ENCODE results near the gene CLPSL2. TPM values are rescaled to one million over a fixed set of nuclear protein-coding genes. Genes with fewer than 3 reads are reported as not detected.

The CLPSL2 gene
- total RNA-seq, 1 donor from 2014 or later = not detected

Other genes starting within 250 kb of the CLPSL2 start
- gene FKBP5, start 87.7 kb upstream of the CLPSL2 start, total RNA-seq = 3.1 TPM
- 0.47 TPM for gene ARMC12, start 39.6 kb upstream of the CLPSL2 start, total RNA-seq
- gene CLPSL1, start 4.4 kb downstream of the CLPSL2 start, total RNA-seq = not detected
- gene CLPS, start 20.7 kb downstream of the CLPSL2 start, total RNA-seq = not detected
- gene LHFPL5, start 28.8 kb downstream of the CLPSL2 start, total RNA-seq = 1.1 TPM
- gene SRPK1, start 144.5 kb downstream of the CLPSL2 start, total RNA-seq = 138 TPM
- gene SLC26A8, start 248.0 kb downstream of the CLPSL2 start, total RNA-seq = 5.3 TPM

Data from occipital lobe (tissue), 1 donor.